22Rv1 (cell line): Measurements from ENCODE around the gene CDKN1A.

Experiments
- CTCF ChIP-seq: fragments of 450-650 bp; IDR thresholded peaks from 2 replicates; pipeline ENCODE4 v1.5.1; 2017; ENCODE audit warnings: mild to moderate bottlenecking
- ZFX ChIP-seq: fragments of 450-650 bp; IDR thresholded peaks from 2 replicates; pipeline ENCODE4 v1.6.1; 2017; ENCODE audit warnings: antibody characterized with exemption, borderline replicate concordance

- no peak for TF ChIP-seq CTCF
- no peak for TF ChIP-seq ZFX
Observed at GRCh38 chr6:36679043-36679833, 724 bp downstream of the CDKN1A start.
